Vagina (tissue), 2 donors: Measurements from ENCODE around the gene SERINC1.

ENCODE experiments used
- POLR2A ChIP-seq, 2 donors: fragments of 450-650 bp; IDR thresholded peaks; one replicate each; pipeline ENCODE4 v1.6.1; 2017; ENCODE audit warnings: antibody characterized with exemption in 2 of 2, mild to moderate bottlenecking in 2 of 2, moderate library complexity in 2 of 2
- TF ChIP-seq, protein P1 (sequence below), 3 experiments: fragments of 450-650 bp in 2 of 3; fragments of 200-600 bp in 1 of 3; sonication (generic) in 1 of 3; IDR thresholded peaks; one replicate each; pipeline ENCODE4 v1.5.1; 2017 to 2019; ENCODE audit warnings: antibody characterized with exemption in 3 of 3, mild to moderate bottlenecking in 2 of 3, moderate library complexity in 2 of 3

DNA sequence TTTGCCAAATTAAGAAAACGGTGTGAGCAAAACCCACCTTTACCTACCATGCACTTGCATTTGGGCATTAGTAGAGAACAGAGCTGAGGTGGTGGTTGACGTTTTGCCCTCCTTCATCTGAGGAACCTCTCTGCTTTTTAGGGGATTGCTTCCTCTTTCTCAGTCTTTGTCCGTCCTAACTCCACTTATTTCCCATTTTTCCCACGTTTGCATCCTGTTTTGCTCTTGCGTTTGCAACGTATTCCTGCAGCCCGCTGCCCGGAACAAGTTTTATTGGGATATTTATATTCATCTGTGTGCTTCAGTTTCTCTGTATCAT, 374 bp upstream of the SERINC1 start:
- TF ChIP-seq POLR2A (IDR thresholded peaks at IDR 0.05), result no peak
- TF ChIP-seq, protein P1, sequence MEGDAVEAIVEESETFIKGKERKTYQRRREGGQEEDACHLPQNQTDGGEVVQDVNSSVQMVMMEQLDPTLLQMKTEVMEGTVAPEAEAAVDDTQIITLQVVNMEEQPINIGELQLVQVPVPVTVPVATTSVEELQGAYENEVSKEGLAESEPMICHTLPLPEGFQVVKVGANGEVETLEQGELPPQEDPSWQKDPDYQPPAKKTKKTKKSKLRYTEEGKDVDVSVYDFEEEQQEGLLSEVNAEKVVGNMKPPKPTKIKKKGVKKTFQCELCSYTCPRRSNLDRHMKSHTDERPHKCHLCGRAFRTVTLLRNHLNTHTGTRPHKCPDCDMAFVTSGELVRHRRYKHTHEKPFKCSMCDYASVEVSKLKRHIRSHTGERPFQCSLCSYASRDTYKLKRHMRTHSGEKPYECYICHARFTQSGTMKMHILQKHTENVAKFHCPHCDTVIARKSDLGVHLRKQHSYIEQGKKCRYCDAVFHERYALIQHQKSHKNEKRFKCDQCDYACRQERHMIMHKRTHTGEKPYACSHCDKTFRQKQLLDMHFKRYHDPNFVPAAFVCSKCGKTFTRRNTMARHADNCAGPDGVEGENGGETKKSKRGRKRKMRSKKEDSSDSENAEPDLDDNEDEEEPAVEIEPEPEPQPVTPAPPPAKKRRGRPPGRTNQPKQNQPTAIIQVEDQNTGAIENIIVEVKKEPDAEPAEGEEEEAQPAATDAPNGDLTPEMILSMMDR (IDR thresholded peaks at IDR 0.05), result no peak
